NB4 (cell line): ENCODE results near the gene PDE4B.

Experiments used
- MAX ChIP-seq: IDR thresholded peaks from 2 replicates; pipeline ENCODE4 v1.6.1; 2011; ENCODE audit warnings: low read depth, low read length
- MYC ChIP-seq: IDR thresholded peaks from 2 replicates; pipeline ENCODE4 v1.6.1; 2011; ENCODE audit warnings: low read depth, low read length
- POLR2A ChIP-seq: IDR thresholded peaks from 2 replicates; pipeline ENCODE4 v1.6.1; 2011; ENCODE audit warnings: mild to moderate bottlenecking; ENCODE audit not compliant: insufficient read length; ENCODE audit errors: extremely low read depth
- TF ChIP-seq, protein P1 (sequence below): IDR thresholded peaks from one replicate; pipeline ENCODE4 v1.5.1; 2012; ENCODE audit warnings: low read depth, low read length

- TF ChIP-seq POLR2A: no peak
- TF ChIP-seq, protein P1, sequence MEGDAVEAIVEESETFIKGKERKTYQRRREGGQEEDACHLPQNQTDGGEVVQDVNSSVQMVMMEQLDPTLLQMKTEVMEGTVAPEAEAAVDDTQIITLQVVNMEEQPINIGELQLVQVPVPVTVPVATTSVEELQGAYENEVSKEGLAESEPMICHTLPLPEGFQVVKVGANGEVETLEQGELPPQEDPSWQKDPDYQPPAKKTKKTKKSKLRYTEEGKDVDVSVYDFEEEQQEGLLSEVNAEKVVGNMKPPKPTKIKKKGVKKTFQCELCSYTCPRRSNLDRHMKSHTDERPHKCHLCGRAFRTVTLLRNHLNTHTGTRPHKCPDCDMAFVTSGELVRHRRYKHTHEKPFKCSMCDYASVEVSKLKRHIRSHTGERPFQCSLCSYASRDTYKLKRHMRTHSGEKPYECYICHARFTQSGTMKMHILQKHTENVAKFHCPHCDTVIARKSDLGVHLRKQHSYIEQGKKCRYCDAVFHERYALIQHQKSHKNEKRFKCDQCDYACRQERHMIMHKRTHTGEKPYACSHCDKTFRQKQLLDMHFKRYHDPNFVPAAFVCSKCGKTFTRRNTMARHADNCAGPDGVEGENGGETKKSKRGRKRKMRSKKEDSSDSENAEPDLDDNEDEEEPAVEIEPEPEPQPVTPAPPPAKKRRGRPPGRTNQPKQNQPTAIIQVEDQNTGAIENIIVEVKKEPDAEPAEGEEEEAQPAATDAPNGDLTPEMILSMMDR: no peak
- TF ChIP-seq MYC: no peak
- no peak for TF ChIP-seq MAX
Observed at GRCh38 chr1:66176832-66177231, 384.1 kb downstream of the PDE4B start.
